Psoas muscle (tissue), 8 donors: ENCODE results near the gene EXOC2. TPM values are rescaled to one million over a fixed set of nuclear protein-coding genes. Genes with fewer than 3 reads are reported as not detected.

Experiments
- ATAC-seq, 4 donors: fragments of 200-7000 bp; cut with Tn5 transposase; one replicate each; pipeline ENCODE4 v1.9.1; 2020; ENCODE audit warnings: moderate library complexity in 3 of 4, mild to moderate bottlenecking in 2 of 4
- DNase-seq, 2 donors: peaks; one replicate each; pipeline ENCODE4 v3.0.0-alpha.2; 2020
- H3K27ac ChIP-seq: fragments of 200-600 bp; one replicate; pipeline ENCODE4 v1.8.0; 2022
- H3K27me3 ChIP-seq, 3 donors: fragments of 200-600 bp in 1 of 3; one replicate each; pipeline versions ENCODE4 v1.6.1 to v1.8.0; 2013 to 2022; ENCODE audit warnings: low read length in 2 of 3, mild to moderate bottlenecking in 2 of 3, moderate library complexity in 1 of 3; ENCODE audit not compliant: insufficient read depth in 3 of 3
- H3K36me3 ChIP-seq, 2 donors: fragments of 200-600 bp in 1 of 2; one replicate each; pipeline versions ENCODE4 v1.6.1 to v1.8.0; 2013 to 2022; ENCODE audit warnings: low read depth in 1 of 2, mild to moderate bottlenecking in 1 of 2, moderate library complexity in 1 of 2; ENCODE audit not compliant: insufficient read depth in 1 of 2
- H3K4me1 ChIP-seq: fragments of 200-600 bp; one replicate; pipeline ENCODE4 v1.8.0; 2022
- H3K4me3 ChIP-seq: fragments of 200-600 bp; one replicate; pipeline ENCODE4 v1.8.0; 2022; ENCODE audit warnings: mild to moderate bottlenecking
- H3K9me3 ChIP-seq: fragments of 200-600 bp; one replicate; pipeline ENCODE4 v1.8.0; 2022
- WGBS, 3 donors: extraction: QIAGEN DNeasy Blood & Tissue Kit; methylation state at CpG; one replicate each; pipeline versions ENCODE4 v1.1.6 to v1.1.7; 2013; 5-methylcytosine and 5-hydroxymethylcytosine counted together
- intact Hi-C, 2 donors: fragments of 100-400 bp; cut with DNase I; formaldehyde crosslinking; loops; one replicate each; pipeline versions ENCODE4 v1.11.0 to v1.14.2; 2022
- polyA plus RNA-seq, 3 donors: library from polyadenylated mRNA; stranded (reverse); fragments of 200-250 nt; gene quantifications; one replicate each; pipeline ENCODE4 v1.2.3, GENCODE V29; 2013
- total RNA-seq, 4 donors: library from RNA; stranded (reverse); fragmentation: NEBNext Ultra II Directional in 2 of 4; extraction: Animal tissue kit (Norgen Biotek cat#: 25700) in 2 of 4; gene quantifications; one replicate each; pipeline versions ENCODE4 v1.2.1 to v1.2.4, GENCODE V29; 2021 to 2023
- TF ChIP-seq, protein P1 (sequence below): fragments of 200-600 bp; IDR thresholded peaks from one replicate; pipeline ENCODE4 v1.8.0; 2022; ENCODE audit warnings: antibody characterized with exemption
- donor health status: healthy with polysubstance abuse.
- donor health status: DM: no; HTN: no; CAD: no; lungs with moderate emphysema.
- donor health status: Bipolar disorder and iron deficiency.
- donor health status: healthy.
- donor health status: DM: yes; HTN: yes; CAD: no.
- donor health status: DM: no; HTN: no; CAD: no.
- donor health status: DM: no; HTN: no; CAD: no.
- donor health status: DM: yes; HTN: yes; CAD: no.

Gene EXOC2
- total and polyA plus RNA-seq, 7 donors, result 5.7 to 15.9 (median 8.0) TPM

GRCh38 chr6:579339-579738, 113.6 kb downstream of the EXOC2 start:
- intact Hi-C loops, result no loop called here
- no peak overlapping the region for H3K27ac ChIP-seq
- DNase-seq, result no peak
- H3K4me3 ChIP-seq, result no peak overlapping the region
- no peaks in the 10 kb centered on the region for H3K27me3 ChIP-seq
- TF ChIP-seq, protein P1, sequence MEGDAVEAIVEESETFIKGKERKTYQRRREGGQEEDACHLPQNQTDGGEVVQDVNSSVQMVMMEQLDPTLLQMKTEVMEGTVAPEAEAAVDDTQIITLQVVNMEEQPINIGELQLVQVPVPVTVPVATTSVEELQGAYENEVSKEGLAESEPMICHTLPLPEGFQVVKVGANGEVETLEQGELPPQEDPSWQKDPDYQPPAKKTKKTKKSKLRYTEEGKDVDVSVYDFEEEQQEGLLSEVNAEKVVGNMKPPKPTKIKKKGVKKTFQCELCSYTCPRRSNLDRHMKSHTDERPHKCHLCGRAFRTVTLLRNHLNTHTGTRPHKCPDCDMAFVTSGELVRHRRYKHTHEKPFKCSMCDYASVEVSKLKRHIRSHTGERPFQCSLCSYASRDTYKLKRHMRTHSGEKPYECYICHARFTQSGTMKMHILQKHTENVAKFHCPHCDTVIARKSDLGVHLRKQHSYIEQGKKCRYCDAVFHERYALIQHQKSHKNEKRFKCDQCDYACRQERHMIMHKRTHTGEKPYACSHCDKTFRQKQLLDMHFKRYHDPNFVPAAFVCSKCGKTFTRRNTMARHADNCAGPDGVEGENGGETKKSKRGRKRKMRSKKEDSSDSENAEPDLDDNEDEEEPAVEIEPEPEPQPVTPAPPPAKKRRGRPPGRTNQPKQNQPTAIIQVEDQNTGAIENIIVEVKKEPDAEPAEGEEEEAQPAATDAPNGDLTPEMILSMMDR, result no peak
- peaks cover 3% of the 10 kb centered on the region for H3K4me1 ChIP-seq
- 92 to 96% (median 92%) methylated on average over 5 of the region's 5 CpGs for WGBS, 3 donors
- ATAC-seq, result no peak
- peaks cover 0 to 14% of the 10 kb centered on the region in 2 donors for H3K36me3 ChIP-seq
- H3K9me3 ChIP-seq, result no peaks in the 10 kb centered on the region

- no peaks in the 10 kb centered on the region for H3K9me3 ChIP-seq
- no peak overlapping the region for H3K4me3 ChIP-seq
- TF ChIP-seq, protein P1, result no peak
- no peaks in the 10 kb centered on the region for H3K27me3 ChIP-seq
- no peak overlapping the region for H3K27ac ChIP-seq
- intact Hi-C loops, result no loop called here
- DNase-seq, result no peak
- 86 to 89% (median 88%) methylated on average over 16 of the region's 16 CpGs for WGBS, 3 donors
- ATAC-seq, result no peak
- peaks cover 0 to 51% of the 10 kb centered on the region in 2 donors for H3K36me3 ChIP-seq
- no peaks in the 10 kb centered on the region for H3K4me1 ChIP-seq
Observed at GRCh38 chr6:572596-573265, 120.2 kb downstream of the EXOC2 start.

DNA sequence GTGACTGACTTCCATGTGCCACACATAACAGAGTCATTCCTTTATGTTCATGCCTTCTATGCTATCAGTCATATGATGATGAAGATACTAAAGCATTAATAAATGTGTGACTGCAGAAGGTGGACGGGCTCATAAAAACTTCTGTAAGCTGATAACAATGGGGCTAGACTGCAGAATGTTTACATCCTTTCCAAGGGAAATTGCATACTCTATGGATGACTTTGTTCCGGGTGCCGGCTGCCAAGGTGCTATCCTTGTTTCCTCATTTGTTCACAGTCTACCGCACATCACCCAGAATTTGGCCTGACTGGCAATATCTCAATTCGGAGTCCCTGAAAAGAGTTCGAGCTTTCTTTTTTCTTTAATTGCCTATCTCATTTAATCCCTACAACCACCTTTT, 121.0 kb downstream of the EXOC2 start:
- DNase-seq, result no peak
- 93 to 97% (median 95%) methylated on average over 6 of the region's 6 CpGs for WGBS, 3 donors

DNA sequence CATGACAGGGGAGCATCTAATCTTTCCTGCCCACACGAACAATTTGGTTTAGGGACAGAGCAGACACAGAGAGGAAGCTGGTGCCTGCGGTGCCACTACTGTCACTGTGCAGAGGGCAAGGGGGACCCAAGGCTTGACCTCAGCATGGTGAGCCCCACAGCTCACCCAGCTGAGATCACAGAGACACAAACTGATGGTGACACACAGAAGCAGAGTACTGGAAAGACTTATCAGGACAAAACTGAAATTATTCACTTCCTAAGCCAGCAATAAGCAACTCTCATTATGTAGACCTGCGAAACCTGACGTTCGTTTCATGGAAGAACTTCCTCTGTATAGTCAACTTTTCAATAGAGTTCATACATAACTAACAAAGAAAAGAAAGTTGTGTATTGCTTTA, 122.1 kb downstream of the EXOC2 start:
- Histone ChIP-seq H3K27me3 (no peaks in the 10 kb centered on the region), H3K4me1 (no peaks in the 10 kb centered on the region), H3K27ac (no peak overlapping the region), H3K9me3 (no peaks in the 10 kb centered on the region), H3K4me3 (no peak overlapping the region), H3K36me3 (peaks cover 0 to 54% of the 10 kb centered on the region in 2 donors)
- TF ChIP-seq, protein P1, result no peak
- DNase-seq (no peak), ATAC-seq (no peak)
- 91 to 94% (median 93%) methylated on average over 5 of the region's 5 CpGs for WGBS, 3 donors
- intact Hi-C loops, result no loop called here

More for the DNA sequence above, 121.0 kb downstream of the EXOC2 start:
- Histone ChIP-seq H3K9me3 (no peaks in the 10 kb centered on the region), H3K4me3 (no peak overlapping the region), H3K4me1 (no peaks in the 10 kb centered on the region), H3K27ac (no peak overlapping the region), H3K36me3 (peaks cover 0 to 51% of the 10 kb centered on the region in 2 donors), H3K27me3 (no peaks in the 10 kb centered on the region)
- no peak for ATAC-seq
- TF ChIP-seq, protein P1, result no peak
- intact Hi-C loops, result no loop called here
